ENCODE data around the gene CASP6.

CASP6 gene

GRCh38 chr4:109703664-109704361 is 568 bp upstream of the CASP6 start:
- H3K4me2 ChIP-seq (ENCODE audit: low read depth, low read length): peak overlapping the region; percentile 75; the same call in 1 of the 2 replicates
- H3K9ac ChIP-seq (ENCODE audit: low read length): peak overlapping the region; percentile 51; the same call in 1 of the 2 replicates
- H3K27me3 ChIP-seq (replicated peaks; ENCODE audit: insufficient read depth, low read length): no peaks in the 10 kb centered on the region
- H3K9me2 ChIP-seq (replicated peaks; ENCODE audit: insufficient read depth, low read length): no peaks in the 10 kb centered on the region
- no peaks in the 10 kb centered on the region for H3K9me3 ChIP-seq (replicated peaks; ENCODE audit: insufficient read depth, low read length)
- DNase-seq: no peak
- H3K36me3 ChIP-seq (replicated peaks; ENCODE audit: insufficient read depth, low read length): no peaks in the 10 kb centered on the region
- TF ChIP-seq EZH2phosphoT487 (IDR thresholded peaks at IDR 0.05; ENCODE audit: low read length): no peak
- TF ChIP-seq CTCF (IDR thresholded peaks at IDR 0.05; ENCODE audit: low read length): no peak
- TF ChIP-seq EZH2 (optimal IDR thresholded peaks at IDR 0.05; ENCODE audit: low read depth, low read length): no peak
- peaks cover 18% of the 10 kb centered on the region for H3K79me2 ChIP-seq (ENCODE audit: low read length)
- H3K27ac ChIP-seq (ENCODE audit: low read length): peak overlapping the region; percentile 60; the same call in 1 of the 2 replicates
- peak overlapping the region; percentile 86 for H3K4me3 ChIP-seq (ENCODE audit: low read length)
- H2AFZ ChIP-seq (ENCODE audit: low read length): peak overlapping the region; percentile 94
- no peaks in the 10 kb centered on the region for H4K20me1 ChIP-seq (ENCODE audit: insufficient read depth, low read length)
- H3F3A ChIP-seq (ENCODE audit: insufficient read depth, low read length): peaks cover 15% of the 10 kb centered on the region
- H3K4me1 ChIP-seq (ENCODE audit: low read length): peaks cover 11% of the 10 kb centered on the region

GRCh38 chr4:109701566-109702410 is 1.5 kb downstream of the CASP6 start:
- Histone ChIP-seq H3K4me3 (ENCODE audit: low read length) (peak overlapping the region; percentile 86), H3K9ac (ENCODE audit: low read length) (peak overlapping the region; percentile 51; the same call in 1 of the 2 replicates), H3K36me3 (replicated peaks; ENCODE audit: insufficient read depth, low read length) (no peaks in the 10 kb centered on the region), H3K27me3 (replicated peaks; ENCODE audit: insufficient read depth, low read length) (no peaks in the 10 kb centered on the region), H3K27ac (ENCODE audit: low read length) (peak overlapping the region; percentile 60; the same call in 1 of the 2 replicates), H3F3A (ENCODE audit: insufficient read depth, low read length) (peaks cover 15% of the 10 kb centered on the region), H3K79me2 (ENCODE audit: low read length) (peaks cover 19% of the 10 kb centered on the region), H4K20me1 (ENCODE audit: insufficient read depth, low read length) (no peaks in the 10 kb centered on the region), H3K4me1 (ENCODE audit: low read length) (peaks cover 6% of the 10 kb centered on the region; the same call in 1 of the 2 replicates), H3K9me2 (replicated peaks; ENCODE audit: insufficient read depth, low read length) (no peaks in the 10 kb centered on the region), H3K4me2 (ENCODE audit: low read depth, low read length) (peak overlapping the region; percentile 75), H3K9me3 (replicated peaks; ENCODE audit: insufficient read depth, low read length) (no peaks in the 10 kb centered on the region), H2AFZ (ENCODE audit: low read length) (peak overlapping the region; percentile 94)
- TF ChIP-seq CTCF (IDR thresholded peaks at IDR 0.05; ENCODE audit: low read length) (no peak), EZH2phosphoT487 (IDR thresholded peaks at IDR 0.05; ENCODE audit: low read length) (no peak), EZH2 (optimal IDR thresholded peaks at IDR 0.05; ENCODE audit: low read depth, low read length) (no peak)
- DNase-seq: peak; percentile 27

- DNase-seq: no peak
- H3K36me3 ChIP-seq (replicated peaks; ENCODE audit: insufficient read depth, low read length): no peaks in the 10 kb centered on the region
- no peak overlapping the region for H2AFZ ChIP-seq (ENCODE audit: low read length)
- TF ChIP-seq EZH2phosphoT487 (IDR thresholded peaks at IDR 0.05; ENCODE audit: low read length) (no peak), CTCF (IDR thresholded peaks at IDR 0.05; ENCODE audit: low read length) (no peak), EZH2 (optimal IDR thresholded peaks at IDR 0.05; ENCODE audit: low read depth, low read length) (no peak)
- H3K79me2 ChIP-seq (ENCODE audit: low read length): peaks cover 19% of the 10 kb centered on the region
- no peak overlapping the region for H3K4me2 ChIP-seq (ENCODE audit: low read depth, low read length)
- no peak overlapping the region for H3K27ac ChIP-seq (ENCODE audit: low read length)
- H3K4me1 ChIP-seq (ENCODE audit: low read length): peaks cover 6% of the 10 kb centered on the region; the same call in 1 of the 2 replicates
- H3K9ac ChIP-seq (ENCODE audit: low read length): no peak overlapping the region
- H3K27me3 ChIP-seq (replicated peaks; ENCODE audit: insufficient read depth, low read length): no peaks in the 10 kb centered on the region
- no peak overlapping the region for H3K4me3 ChIP-seq (ENCODE audit: low read length)
- H3K9me3 ChIP-seq (replicated peaks; ENCODE audit: insufficient read depth, low read length): no peaks in the 10 kb centered on the region
- no peaks in the 10 kb centered on the region for H4K20me1 ChIP-seq (ENCODE audit: insufficient read depth, low read length)
- H3K9me2 ChIP-seq (replicated peaks; ENCODE audit: insufficient read depth, low read length): no peaks in the 10 kb centered on the region
- peaks cover 15% of the 10 kb centered on the region for H3F3A ChIP-seq (ENCODE audit: insufficient read depth, low read length)
Measured at GRCh38 chr4:109699553-109700225, 3.6 kb downstream of the CASP6 start.
